ENCODE data around the gene ACOX1.

GRCh38 chr17:75909812-75910274 lies 69.1 kb downstream of the ACOX1 start:
- TF ChIP-seq TCF12 (IDR thresholded peaks at IDR 0.05; ENCODE audit: low read depth) = no peak
- TF ChIP-seq, protein P1, sequence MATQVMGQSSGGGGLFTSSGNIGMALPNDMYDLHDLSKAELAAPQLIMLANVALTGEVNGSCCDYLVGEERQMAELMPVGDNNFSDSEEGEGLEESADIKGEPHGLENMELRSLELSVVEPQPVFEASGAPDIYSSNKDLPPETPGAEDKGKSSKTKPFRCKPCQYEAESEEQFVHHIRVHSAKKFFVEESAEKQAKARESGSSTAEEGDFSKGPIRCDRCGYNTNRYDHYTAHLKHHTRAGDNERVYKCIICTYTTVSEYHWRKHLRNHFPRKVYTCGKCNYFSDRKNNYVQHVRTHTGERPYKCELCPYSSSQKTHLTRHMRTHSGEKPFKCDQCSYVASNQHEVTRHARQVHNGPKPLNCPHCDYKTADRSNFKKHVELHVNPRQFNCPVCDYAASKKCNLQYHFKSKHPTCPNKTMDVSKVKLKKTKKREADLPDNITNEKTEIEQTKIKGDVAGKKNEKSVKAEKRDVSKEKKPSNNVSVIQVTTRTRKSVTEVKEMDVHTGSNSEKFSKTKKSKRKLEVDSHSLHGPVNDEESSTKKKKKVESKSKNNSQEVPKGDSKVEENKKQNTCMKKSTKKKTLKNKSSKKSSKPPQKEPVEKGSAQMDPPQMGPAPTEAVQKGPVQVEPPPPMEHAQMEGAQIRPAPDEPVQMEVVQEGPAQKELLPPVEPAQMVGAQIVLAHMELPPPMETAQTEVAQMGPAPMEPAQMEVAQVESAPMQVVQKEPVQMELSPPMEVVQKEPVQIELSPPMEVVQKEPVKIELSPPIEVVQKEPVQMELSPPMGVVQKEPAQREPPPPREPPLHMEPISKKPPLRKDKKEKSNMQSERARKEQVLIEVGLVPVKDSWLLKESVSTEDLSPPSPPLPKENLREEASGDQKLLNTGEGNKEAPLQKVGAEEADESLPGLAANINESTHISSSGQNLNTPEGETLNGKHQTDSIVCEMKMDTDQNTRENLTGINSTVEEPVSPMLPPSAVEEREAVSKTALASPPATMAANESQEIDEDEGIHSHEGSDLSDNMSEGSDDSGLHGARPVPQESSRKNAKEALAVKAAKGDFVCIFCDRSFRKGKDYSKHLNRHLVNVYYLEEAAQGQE (IDR thresholded peaks at IDR 0.05; ENCODE audit: low read depth) = no peak
- no peak for TF ChIP-seq CEBPB (IDR thresholded peaks at IDR 0.05)
- TF ChIP-seq TAF1 (IDR thresholded peaks at IDR 0.05; ENCODE audit: low read depth) = no peak

Measured in Ishikawa (cell line).